Spleen (tissue), 11 donors: Measurements from ENCODE around the gene P2RX2. TPM values are rescaled to one million over a fixed set of nuclear protein-coding genes. Genes with fewer than 3 reads are reported as not detected.

Experiments
- DNase-seq: peaks from one replicate; pipeline ENCODE4 v3.0.0-alpha.2; 2020
- H3K27ac ChIP-seq, 8 donors: fragments of 200-600 bp; sonication (generic) in 7 of 8; 1 replicate in 4 of 8; 2 replicates in 4 of 8; pipeline versions ENCODE4 v1.5.0 to v1.8.0; 2016 to 2021; ENCODE audit warnings: inconsistent platforms in 4 of 8, mild to moderate bottlenecking in 4 of 8, moderate library complexity in 1 of 8
- H3K27me3 ChIP-seq, 7 donors: fragments of 200-600 bp; sonication (generic) in 6 of 7; replicated peaks in 1 of 7; 1 replicate in 4 of 7; 2 replicates in 3 of 7; pipeline versions ENCODE4 v1.5.0 to v1.8.0; 2016 to 2021; ENCODE audit warnings: inconsistent platforms in 3 of 7, mild to moderate bottlenecking in 1 of 7
- H3K36me3 ChIP-seq, 6 donors: fragments of 200-600 bp; sonication (generic) in 5 of 6; 1 replicate in 4 of 6; 2 replicates in 2 of 6; pipeline versions ENCODE4 v1.5.0 to v1.8.0; 2016 to 2021; ENCODE audit warnings: inconsistent platforms in 2 of 6
- H3K4me1 ChIP-seq, 6 donors: fragments of 200-600 bp; sonication (generic) in 5 of 6; 1 replicate in 3 of 6; 2 replicates in 3 of 6; pipeline versions ENCODE4 v1.5.0 to v1.8.0; 2016 to 2021; ENCODE audit warnings: inconsistent platforms in 3 of 6
- H3K4me3 ChIP-seq, 8 donors: fragments of 200-600 bp; sonication (generic) in 7 of 8; 1 replicate in 4 of 8; 2 replicates in 4 of 8; pipeline versions ENCODE4 v1.5.0 to v1.8.0; 2016 to 2021; ENCODE audit warnings: inconsistent platforms in 4 of 8, mild to moderate bottlenecking in 4 of 8, moderate library complexity in 2 of 8
- H3K9me3 ChIP-seq, 8 donors: fragments of 200-600 bp; sonication (generic) in 7 of 8; 1 replicate in 4 of 8; 2 replicates in 4 of 8; pipeline versions ENCODE4 v1.5.0 to v1.8.0; 2016 to 2021; ENCODE audit warnings: inconsistent platforms in 4 of 8
- POLR2A ChIP-seq, 3 donors: fragments of 450-650 bp; IDR thresholded peaks; one replicate each; pipeline ENCODE4 v1.5.1; 2017; ENCODE audit warnings: antibody characterized with exemption in 3 of 3, mild to moderate bottlenecking in 1 of 3
- POLR2AphosphoS5 ChIP-seq, 3 donors: sonication (generic); formaldehyde crosslinking; IDR thresholded peaks; one replicate each; pipeline ENCODE4 v1.5.1; 2017; ENCODE audit warnings: antibody characterized with exemption in 3 of 3
- WGBS, 5 donors: extraction: QIAGEN DNeasy Blood & Tissue Kit in 3 of 5; methylation state at CpG; one replicate each; pipeline versions ENCODE4 v1.1.5 to v1.1.7; 2013 to 2018; 5-methylcytosine and 5-hydroxymethylcytosine counted together
- intact Hi-C: fragments of 100-400 bp; cut with DNase I; formaldehyde crosslinking; loops from one replicate; pipeline ENCODE4 v1.15.0; 2023; ENCODE audit warnings: low total_unique reads
- polyA plus RNA-seq, 3 donors: library from polyadenylated mRNA; stranded (reverse); fragments of 200-250 nt; gene quantifications; one replicate each; pipeline ENCODE4 v1.2.1, GENCODE V29; 2013
- total RNA-seq, 7 donors: library from RNA; depleted of rRNA in 3 of 7; stranded (reverse); fragments of >200 nt in 3 of 7; fragmentation: NEBNext Ultra II Directional in 4 of 7; extraction: Animal tissue kit (Norgen Biotek cat#: 25700) in 4 of 7; gene quantifications; one replicate each; pipeline versions ENCODE4 v1.1.0 to v1.2.1, GENCODE V29; 2016 to 2021
- TF ChIP-seq, protein P1 (sequence below), 11 experiments: fragments of 200-600 bp in 7 of 11; fragments of 450-650 bp in 4 of 11; sonication (generic) in 4 of 11; IDR thresholded peaks in 8 of 11; conservative IDR thresholded peaks in 3 of 11; 1 replicate in 7 of 11; 2 replicates in 4 of 11; pipeline versions ENCODE4 v1.4.0 to v1.8.0; 2016 to 2021; ENCODE audit warnings: antibody characterized with exemption in 11 of 11, inconsistent platforms in 4 of 11, mild to moderate bottlenecking in 1 of 11
- donor health status: healthy with polysubstance abuse.
- donor health status: DM: no; HTN: no; CAD: no; lungs with moderate emphysema.
- donor health status: DM: no; HTN: no; CAD: no.
- donor health status: Bipolar disorder and iron deficiency.
- donor health status: healthy.
- donor health status: DM: no; HTN: no; CAD: no.
- donor health status: DM: yes; HTN: yes; CAD: no.

P2RX2 gene
- total and polyA plus RNA-seq, 10 donors: 0.77 to 4.5 (median 2.5) TPM

- TF ChIP-seq POLR2AphosphoS5 (IDR thresholded peaks at IDR 0.05): peak in 2 of 3 donors; percentile 63 to 73
- no peak for TF ChIP-seq POLR2A (IDR thresholded peaks at IDR 0.05)
- TF ChIP-seq, protein P1, sequence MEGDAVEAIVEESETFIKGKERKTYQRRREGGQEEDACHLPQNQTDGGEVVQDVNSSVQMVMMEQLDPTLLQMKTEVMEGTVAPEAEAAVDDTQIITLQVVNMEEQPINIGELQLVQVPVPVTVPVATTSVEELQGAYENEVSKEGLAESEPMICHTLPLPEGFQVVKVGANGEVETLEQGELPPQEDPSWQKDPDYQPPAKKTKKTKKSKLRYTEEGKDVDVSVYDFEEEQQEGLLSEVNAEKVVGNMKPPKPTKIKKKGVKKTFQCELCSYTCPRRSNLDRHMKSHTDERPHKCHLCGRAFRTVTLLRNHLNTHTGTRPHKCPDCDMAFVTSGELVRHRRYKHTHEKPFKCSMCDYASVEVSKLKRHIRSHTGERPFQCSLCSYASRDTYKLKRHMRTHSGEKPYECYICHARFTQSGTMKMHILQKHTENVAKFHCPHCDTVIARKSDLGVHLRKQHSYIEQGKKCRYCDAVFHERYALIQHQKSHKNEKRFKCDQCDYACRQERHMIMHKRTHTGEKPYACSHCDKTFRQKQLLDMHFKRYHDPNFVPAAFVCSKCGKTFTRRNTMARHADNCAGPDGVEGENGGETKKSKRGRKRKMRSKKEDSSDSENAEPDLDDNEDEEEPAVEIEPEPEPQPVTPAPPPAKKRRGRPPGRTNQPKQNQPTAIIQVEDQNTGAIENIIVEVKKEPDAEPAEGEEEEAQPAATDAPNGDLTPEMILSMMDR (IDR thresholded peaks at IDR 0.05 in 8 of 11, conservative IDR thresholded peaks at IDR 0.05 in 3 of 11): peak in 10 of 11 experiments; percentile 18 to 78 (median 59)
- H3K27me3 ChIP-seq: peaks cover 0 to 81% (median 8%) of the 10 kb centered on the region in 7 donors
- peaks cover 5 to 69% (median 41%) of the 10 kb centered on the region in 6 donors for H3K4me1 ChIP-seq
- H3K4me3 ChIP-seq: peak overlapping the region; percentile 6 to 64 (median 30)
- peak; percentile 86 for DNase-seq
- no peaks in the 10 kb centered on the region for H3K9me3 ChIP-seq
- H3K27ac ChIP-seq: peak overlapping the region in 7 of 8 donors; percentile 9 to 85 (median 69)
- WGBS, 5 donors: 30 to 39% (median 31%) methylated on average over 43 to 45 of the region's 45 CpGs
- no peaks in the 10 kb centered on the region for H3K36me3 ChIP-seq
- intact Hi-C loops: no loop called here
Measured at GRCh38 chr12:132600048-132601032, 18.2 kb upstream of the P2RX2 start.

- H3K36me3 ChIP-seq: no peaks in the 10 kb centered on the region
- peaks cover 0 to 84% (median 8%) of the 10 kb centered on the region in 7 donors for H3K27me3 ChIP-seq
- 74 to 88% (median 79%) methylated on average over 19 to 31 of the region's 31 CpGs for WGBS, 5 donors
- intact Hi-C loops: no loop called here
- no peak for DNase-seq
- H3K4me3 ChIP-seq: peak overlapping the region in 5 of 8 donors; percentile 28 to 64 (median 34)
- H3K27ac ChIP-seq: peak overlapping the region in 5 of 8 donors; percentile 66 to 85 (median 71)
- H3K9me3 ChIP-seq: no peaks in the 10 kb centered on the region
- peaks cover 5 to 69% (median 41%) of the 10 kb centered on the region in 6 donors for H3K4me1 ChIP-seq
- TF ChIP-seq POLR2AphosphoS5 (IDR thresholded peaks at IDR 0.05): no peak
- TF ChIP-seq POLR2A (IDR thresholded peaks at IDR 0.05): no peak
- TF ChIP-seq, protein P1 (IDR thresholded peaks at IDR 0.05 in 8 of 11, conservative IDR thresholded peaks at IDR 0.05 in 3 of 11): no peak
Measured at GRCh38 chr12:132601171-132601883, 17.2 kb upstream of the P2RX2 start.

GRCh38 chr12:132602572-132603239 lies 15.9 kb upstream of the P2RX2 start:
- Histone ChIP-seq H3K4me1 (peaks cover 5 to 63% (median 41%) of the 10 kb centered on the region in 6 donors), H3K4me3 (peak overlapping the region in 7 of 8 donors; percentile 25 to 66 (median 33)), H3K36me3 (no peaks in the 10 kb centered on the region), H3K27ac (peak overlapping the region; percentile 42 to 89 (median 82)), H3K9me3 (no peaks in the 10 kb centered on the region), H3K27me3 (peaks cover 0 to 82% (median 8%) of the 10 kb centered on the region in 7 donors)
- TF ChIP-seq POLR2A (IDR thresholded peaks at IDR 0.05) (no peak), POLR2AphosphoS5 (IDR thresholded peaks at IDR 0.05) (peak in 2 of 3 donors; percentile 45 to 56)
- TF ChIP-seq, protein P1 (IDR thresholded peaks at IDR 0.05 in 8 of 11, conservative IDR thresholded peaks at IDR 0.05 in 3 of 11): no peak
- intact Hi-C loops: no loop called here
- no peak for DNase-seq
- 46 to 59% (median 52%) methylated on average over 23 to 29 of the region's 29 CpGs for WGBS, 5 donors
